ENCODE data around the gene ARID4A. TPM values are rescaled to one million over a fixed set of nuclear protein-coding genes. Genes with fewer than 3 reads are reported as not detected.
A peak's percentile ranks its signal among the peaks of the same experiment; 100 is the strongest.
"Not testable (repeated sequence)": the region's sequence is repeated elsewhere in the genome, so short reads cannot be mapped to it uniquely, and the experiment has no call there.

Gene ARID4A, protein sequence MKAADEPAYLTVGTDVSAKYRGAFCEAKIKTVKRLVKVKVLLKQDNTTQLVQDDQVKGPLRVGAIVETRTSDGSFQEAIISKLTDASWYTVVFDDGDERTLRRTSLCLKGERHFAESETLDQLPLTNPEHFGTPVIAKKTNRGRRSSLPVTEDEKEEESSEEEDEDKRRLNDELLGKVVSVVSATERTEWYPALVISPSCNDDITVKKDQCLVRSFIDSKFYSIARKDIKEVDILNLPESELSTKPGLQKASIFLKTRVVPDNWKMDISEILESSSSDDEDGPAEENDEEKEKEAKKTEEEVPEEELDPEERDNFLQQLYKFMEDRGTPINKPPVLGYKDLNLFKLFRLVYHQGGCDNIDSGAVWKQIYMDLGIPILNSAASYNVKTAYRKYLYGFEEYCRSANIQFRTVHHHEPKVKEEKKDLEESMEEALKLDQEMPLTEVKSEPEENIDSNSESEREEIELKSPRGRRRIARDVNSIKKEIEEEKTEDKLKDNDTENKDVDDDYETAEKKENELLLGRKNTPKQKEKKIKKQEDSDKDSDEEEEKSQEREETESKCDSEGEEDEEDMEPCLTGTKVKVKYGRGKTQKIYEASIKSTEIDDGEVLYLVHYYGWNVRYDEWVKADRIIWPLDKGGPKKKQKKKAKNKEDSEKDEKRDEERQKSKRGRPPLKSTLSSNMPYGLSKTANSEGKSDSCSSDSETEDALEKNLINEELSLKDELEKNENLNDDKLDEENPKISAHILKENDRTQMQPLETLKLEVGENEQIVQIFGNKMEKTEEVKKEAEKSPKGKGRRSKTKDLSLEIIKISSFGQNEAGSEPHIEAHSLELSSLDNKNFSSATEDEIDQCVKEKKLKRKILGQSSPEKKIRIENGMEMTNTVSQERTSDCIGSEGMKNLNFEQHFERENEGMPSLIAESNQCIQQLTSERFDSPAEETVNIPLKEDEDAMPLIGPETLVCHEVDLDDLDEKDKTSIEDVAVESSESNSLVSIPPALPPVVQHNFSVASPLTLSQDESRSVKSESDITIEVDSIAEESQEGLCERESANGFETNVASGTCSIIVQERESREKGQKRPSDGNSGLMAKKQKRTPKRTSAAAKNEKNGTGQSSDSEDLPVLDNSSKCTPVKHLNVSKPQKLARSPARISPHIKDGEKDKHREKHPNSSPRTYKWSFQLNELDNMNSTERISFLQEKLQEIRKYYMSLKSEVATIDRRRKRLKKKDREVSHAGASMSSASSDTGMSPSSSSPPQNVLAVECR
- 4.2 and 4.6 TPM in 2 replicates for total RNA-seq (2014; rRNA removed; shearing (Covaris generic))

- no peak for DNase-seq (ENCODE audit: low spot score)
These were observed at the start of gene ARID4A for GRCh38 chr14:58298477-58299400. ARID4A (plus strand) TSS chr14:58298555; CDS start chr14:58299855, 1,300 bp downstream.

- DNase-seq (ENCODE audit: low spot score) = no peak
These were observed 48.7 kb upstream of the ARID4A start for GRCh38 chr14:58249611-58250010.

DNA sequence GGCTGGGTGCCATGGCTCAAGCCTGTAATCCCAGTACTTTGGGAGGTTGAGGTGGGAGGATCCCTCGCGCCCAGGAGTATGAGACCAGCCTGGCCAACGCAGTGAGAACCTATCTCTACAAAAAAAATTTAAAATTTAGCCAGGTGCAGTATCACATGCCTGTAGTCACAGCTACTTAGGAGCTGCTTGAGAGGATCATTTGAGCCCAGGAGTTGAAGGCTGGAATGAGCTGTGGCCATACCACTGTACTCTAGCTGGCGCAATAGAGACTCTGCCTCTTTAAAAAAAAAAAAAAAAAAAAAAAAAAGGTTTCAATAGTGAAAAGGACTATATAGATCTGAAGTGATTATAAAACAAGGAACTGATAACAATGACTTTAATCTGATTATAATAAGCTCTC is 40.2 kb upstream of the ARID4A start:
- DNase-seq (ENCODE audit: low spot score) = no peak

DNA sequence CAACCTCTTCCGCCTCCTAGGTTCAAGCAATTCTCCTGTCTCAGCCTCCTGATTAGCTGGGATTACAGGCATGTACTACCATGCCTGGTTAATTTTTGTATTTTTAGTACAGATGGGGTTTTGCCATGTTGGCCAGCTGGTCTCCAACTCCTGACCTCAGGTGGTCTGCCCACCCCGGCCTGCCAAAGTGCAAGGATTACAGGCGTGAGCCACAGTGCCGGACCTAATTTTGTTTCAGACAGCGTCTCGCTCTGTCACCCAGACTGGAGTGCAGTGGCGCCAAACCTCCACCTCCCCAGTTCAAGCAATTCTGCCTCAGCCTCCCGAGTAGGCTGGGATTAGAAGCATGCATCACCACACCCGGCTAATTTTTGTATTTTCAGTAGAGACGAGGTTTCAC is 36.4 kb upstream of the ARID4A start:
- DNase-seq (ENCODE audit: low spot score) = not testable (repeated sequence)

GRCh38 chr14:58265401-58265800 is 33.0 kb upstream of the ARID4A start:
- DNase-seq (ENCODE audit: low spot score) = no peak

DNA sequence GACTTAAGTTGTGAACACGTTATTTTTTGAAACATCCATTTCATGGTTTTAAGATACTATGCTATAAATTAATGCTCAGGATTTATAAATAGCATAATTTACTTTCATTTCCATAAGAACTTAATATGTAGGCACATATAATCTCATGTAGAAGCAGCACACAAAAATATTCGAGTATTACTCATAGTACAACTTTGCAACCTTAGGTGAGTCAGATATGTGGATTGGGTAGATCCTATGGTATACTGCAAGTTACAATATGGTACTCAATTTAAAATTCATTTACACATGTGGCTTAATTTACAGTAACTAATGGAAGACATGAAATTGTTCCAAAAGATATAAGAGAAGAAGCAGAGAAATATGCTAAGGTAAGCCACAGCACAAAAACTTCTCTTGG is 27.7 kb upstream of the ARID4A start:
- no peak for DNase-seq (ENCODE audit: low spot score)

- no peak for DNase-seq (ENCODE audit: low spot score)
These were observed 25.6 kb upstream of the ARID4A start for GRCh38 chr14:58272588-58273372.

DNA sequence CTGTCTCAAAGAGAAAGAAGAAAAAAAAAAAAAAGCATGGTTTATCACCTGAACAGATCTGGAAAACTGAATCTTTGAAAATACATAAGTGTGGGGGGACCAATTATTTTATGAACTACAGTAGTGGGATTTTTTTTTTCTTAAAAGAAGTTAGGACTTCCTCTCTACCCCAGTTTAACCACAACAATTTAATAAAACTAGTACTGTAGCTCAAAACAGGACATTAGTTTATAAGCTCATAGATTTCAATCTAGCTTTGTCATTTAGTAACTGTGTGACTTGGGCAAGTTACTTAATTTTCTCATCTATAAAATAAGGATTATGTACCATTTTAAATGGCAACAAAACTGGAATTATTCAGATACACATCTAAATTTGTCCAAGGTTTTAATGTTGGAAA is 23.5 kb upstream of the ARID4A start:
- no peak for DNase-seq (ENCODE audit: low spot score)

DNA sequence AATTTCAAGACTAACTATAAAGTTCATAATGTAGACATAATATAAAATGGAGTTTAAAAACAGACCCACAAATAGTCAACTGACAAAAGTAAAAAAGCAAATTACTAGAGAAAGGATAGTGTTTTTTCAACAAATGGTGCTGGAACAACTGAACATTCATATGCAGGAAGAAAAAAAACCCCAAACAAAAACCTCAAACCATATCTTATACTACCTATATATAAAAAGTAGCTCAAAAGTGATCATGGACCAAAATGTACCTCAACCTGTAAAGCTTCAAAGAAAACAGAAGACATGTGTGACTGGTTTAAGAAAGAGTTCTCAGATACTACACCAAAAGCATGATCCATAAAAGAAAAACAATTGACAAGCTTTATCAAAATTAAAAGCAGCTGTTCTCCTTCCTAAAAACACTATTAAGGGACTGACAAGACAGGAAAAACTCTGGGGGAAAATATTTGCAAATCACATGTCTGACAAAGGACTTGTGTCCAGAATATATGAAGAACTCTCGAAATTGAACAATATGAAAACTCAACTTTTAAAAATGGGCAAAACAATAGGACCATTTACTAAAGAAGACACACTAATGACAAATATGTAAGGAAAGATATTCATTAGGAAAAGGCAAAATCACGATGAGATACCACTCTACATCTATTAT is 22.7 kb upstream of the ARID4A start:
- DNase-seq (ENCODE audit: low spot score) = no peak

- no peak for DNase-seq (ENCODE audit: low spot score)
These were observed 22.1 kb upstream of the ARID4A start for GRCh38 chr14:58276208-58276607.

DNA sequence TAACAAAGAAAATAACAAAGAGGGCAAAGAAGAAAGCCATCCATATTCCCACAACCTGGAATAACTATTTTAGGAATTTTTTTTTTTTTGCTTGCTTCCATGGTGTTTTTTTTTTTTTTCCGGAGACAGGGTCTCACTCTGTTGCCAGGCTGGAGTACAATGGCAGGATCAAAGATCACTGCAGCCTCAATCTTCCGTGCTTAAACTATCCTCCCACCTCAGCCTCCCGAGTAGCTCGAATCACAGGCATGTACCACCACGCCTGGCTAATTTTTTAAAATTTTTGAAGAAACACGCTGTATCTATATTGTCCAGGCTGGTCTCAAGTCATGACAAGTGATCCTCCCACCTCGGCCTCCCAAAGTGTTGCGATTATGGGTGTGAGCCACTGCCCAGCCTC is 20.2 kb upstream of the ARID4A start:
- no peak for DNase-seq (ENCODE audit: low spot score)

GRCh38 chr14:58280954-58281787 is 17.2 kb upstream of the ARID4A start:
- DNase-seq (ENCODE audit: low spot score) = peak; percentile 69

DNA sequence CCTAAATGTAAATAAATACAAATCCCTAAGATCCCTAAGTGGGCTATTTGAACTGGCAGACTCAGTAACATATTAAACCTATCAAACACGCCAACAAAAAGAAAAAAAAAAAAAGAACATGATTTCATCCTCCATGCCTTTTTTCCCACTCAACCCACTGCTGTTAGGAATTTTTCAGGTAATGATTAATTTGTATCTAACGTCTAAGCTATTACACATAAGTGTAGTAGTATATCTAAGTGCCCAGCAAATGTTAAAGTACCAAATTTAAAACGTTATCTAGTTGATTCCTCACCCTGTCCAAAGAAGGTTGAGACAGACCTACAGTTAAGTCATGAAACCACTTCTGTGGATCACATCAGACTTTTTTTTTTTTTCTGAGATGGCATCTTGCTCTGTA is 16.4 kb upstream of the ARID4A start:
- no peak for DNase-seq (ENCODE audit: low spot score)

GRCh38 chr14:58282925-58283593 is 15.3 kb upstream of the ARID4A start:
- DNase-seq (ENCODE audit: low spot score) = no peak

DNA sequence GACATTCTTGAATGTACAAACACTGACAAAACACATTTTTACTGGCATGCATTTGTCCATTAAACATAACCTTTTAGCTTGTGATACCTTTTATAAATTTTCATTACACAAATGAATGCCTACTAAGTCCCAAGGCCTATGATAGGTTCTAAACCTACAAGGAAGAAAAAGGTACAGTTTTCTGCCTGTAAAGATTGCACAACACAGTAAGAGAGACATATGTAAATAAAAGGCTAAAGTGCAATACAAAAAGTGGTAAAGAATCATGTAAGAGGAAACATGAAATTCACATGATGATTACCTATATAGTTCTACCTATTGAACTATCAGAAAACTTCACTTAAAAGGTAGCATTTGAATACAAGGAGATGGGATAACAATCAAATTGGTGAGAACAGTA is 14.6 kb upstream of the ARID4A start:
- no peak for DNase-seq (ENCODE audit: low spot score)

DNA sequence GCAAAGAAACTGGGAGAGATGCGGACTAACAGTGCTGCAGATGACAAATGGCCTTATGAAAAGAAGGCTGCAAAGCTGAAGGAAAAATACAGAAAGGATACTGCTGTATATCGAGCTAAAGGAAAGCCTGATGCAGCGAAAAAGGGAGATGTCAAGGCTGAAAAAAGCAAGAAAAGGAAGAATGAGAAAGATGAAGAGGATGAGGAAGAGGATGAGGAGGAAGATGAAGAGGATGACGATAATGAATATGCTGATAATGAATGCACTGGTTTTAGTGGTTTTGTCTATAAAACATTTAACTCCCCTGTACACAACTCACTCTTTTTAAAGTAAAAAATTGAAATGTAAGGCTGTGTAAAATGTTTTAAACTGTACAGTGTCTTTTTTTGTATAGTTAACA is 13.2 kb upstream of the ARID4A start:
- DNase-seq (ENCODE audit: low spot score) = no peak

GRCh38 chr14:58287607-58288042 is 10.7 kb upstream of the ARID4A start:
- no peak for DNase-seq (ENCODE audit: low spot score)
